Activated gamma-delta T cell treated with Interleukin-2 at 50 U/mL for 16 hours (primary cell): ENCODE data around the gene LRRIQ1.
"Not testable (repeated sequence)": the region's sequence is repeated elsewhere in the genome, so short reads cannot be mapped to it uniquely, and the experiment has no call there.

Experiments used
- DNase-seq: peaks from one replicate; pipeline ENCODE4 v3.0.0-alpha.2; 2020

The LRRIQ1 gene

DNA sequence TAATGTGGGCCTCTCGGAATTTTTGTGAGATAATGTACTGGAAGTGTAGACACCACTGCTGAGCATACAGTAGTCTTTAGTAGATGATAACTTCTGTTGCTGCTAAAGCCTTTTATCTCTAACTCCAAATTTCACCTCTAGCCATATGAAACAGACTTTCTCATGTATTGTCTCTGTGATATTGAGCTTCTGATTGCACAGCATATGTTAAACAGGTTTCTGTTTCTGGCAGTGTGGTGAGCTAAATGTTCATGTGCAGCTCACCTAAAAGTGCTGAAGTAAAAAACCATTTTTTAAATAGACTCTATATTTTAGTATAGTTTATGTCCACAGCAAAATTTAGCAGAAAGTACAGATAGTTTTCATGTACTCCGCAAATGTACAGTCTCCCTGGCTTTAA is 154.6 kb downstream of the LRRIQ1 start:
- no peak for DNase-seq

DNA sequence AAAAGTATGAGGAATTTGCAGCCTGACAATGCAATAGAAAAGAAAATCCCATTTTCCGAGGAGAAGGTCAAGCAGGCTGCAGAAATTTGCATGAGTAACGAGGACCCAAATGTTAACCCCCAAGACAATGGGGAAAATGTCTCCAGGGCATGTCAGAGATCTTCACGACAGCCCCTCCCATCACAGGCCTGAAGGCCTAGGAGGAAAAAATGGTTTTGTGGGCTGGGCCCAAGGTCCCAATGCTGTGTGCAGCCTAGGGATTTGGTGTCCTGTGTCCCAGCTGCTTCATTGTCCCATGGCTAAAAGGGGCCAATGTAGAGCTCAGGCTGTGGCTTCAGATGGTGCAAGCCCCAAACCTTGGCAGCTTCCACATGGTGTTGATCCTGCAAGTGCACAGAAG is 167.7 kb downstream of the LRRIQ1 start:
- DNase-seq = not testable (repeated sequence)

DNA sequence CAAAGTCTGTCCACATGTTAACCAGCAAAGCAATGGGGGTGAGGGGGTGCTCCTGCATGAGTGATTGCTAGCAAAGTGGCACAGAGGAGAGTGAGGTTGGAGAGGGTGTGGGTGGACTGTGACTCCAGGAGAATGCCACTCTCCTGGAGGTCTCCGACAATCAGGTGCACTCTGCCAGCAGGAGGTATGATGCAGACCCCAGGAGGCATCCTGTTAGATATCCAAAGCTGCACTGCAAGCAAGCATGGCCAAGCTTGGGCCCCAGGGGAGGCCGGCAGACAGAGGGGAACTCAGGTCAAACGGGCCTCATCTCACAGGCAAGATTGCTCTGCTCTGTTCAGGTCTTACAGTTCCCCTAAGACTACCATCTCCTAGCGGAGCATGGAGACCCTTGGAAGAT is 170.4 kb downstream of the LRRIQ1 start:
- no peak for DNase-seq

DNA sequence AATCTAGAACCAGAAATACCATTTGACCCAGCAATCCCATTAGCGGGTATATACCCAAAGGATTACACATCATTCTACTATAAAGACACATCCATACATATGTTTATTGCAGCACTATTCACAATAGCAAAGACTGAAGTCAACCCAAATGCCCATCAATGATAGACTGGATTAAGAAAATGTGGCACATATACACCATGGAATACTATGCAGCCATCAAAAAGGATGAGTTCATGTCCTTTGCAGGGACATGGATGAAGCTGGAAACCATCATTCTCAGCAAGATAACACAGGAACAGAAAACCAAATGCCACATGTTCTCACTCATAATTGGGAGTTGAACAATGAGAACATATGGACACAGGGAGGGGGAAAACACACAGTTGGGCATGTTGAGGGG is 188.2 kb downstream of the LRRIQ1 start:
- DNase-seq = not testable (repeated sequence)

DNA sequence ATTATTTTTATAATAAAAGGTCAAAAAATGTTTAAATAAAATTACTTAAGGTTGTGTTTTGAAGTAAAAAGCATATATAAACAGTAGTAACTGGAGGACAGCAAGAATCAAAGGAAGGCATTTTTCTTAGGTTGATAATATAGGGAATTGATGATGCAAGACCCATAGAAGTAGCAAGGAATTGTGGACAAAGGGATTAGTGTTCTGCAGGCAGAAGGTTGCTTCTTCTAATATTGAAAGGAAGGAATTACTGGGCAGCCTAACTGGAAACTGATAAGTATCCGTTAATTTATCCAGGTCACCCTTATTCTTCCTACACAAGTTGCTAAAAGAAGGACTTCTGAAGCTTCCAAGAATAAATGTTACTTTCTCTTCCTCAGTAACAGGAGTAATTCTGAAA is 189.3 kb downstream of the LRRIQ1 start:
- no peak for DNase-seq

DNA sequence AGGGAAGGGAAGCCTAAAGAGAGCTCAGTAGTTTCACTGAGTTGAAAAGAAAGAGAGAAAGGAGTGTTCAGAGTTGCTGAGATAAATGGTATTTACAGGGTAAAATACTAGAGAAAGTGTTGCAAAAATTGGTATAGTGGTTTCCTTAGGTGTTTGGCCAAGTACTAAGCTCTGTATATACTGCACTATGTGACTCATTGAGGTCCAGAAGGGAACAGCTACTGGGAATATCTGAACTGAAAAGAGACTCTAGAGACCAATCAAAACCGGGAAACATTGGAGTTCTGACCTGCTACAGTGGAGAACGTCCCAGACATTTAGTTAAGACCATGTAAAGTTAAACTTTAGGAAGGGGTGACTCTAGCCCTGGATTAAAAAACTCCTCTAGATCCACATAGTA is 201.2 kb downstream of the LRRIQ1 start:
- no peak for DNase-seq

DNA sequence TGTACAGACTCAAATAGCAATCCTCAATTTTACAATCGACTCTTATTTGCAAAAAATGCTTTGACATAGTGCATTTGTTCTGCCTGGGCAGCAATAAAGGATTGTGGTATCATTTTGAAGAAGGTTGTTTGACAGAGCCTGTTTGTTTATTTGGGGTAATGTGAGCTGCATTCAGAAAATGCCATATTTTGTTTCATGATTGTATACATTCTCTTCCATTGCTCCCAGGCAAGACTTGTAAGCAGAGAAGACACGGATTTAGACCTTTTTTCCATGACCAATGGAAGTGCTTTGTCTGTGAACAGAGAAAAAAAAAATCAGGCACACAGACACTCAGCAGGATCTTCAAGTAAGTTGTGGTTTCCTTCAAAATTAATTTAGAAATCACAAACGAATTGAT is 208.4 kb downstream of the LRRIQ1 start:
- no peak for DNase-seq

DNA sequence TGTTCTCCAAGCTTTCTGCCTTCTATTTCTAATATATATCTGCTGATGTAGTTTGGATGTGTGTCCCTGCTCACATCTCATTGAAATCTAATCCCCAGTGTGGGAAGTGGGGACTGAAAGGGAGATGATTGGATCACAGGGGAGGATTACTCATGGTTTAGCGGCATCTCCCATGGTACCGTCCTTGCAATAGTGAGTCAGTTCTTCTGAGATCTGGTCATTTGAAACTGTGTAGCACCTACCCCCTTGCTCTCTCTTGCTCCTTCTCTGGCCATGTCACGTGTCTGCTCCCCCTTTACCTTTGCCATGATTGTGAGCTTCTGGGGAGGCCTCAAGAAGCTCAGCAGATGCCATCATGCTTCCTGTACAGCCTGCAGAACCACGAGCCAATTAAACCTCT is 217.7 kb downstream of the LRRIQ1 start:
- DNase-seq = no peak

DNA sequence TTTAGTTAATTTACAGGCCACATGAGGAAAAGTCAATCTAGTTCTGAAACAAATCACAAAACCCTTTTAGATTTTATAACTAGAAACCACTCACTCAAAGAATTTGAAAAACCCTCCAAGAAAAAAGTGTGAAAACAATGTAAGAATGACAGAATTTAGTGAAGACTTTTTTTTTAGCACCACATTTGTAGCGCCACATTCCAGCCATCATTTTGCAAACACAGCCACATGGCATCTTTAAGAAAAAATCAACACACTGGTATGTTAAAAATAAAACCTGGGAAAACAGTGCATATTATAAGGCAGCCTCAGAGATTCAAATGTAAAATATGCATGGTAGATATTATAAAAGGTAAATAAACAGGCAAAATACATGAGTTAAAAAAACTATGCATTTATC is 221.5 kb downstream of the LRRIQ1 start:
- no peak for DNase-seq

DNA sequence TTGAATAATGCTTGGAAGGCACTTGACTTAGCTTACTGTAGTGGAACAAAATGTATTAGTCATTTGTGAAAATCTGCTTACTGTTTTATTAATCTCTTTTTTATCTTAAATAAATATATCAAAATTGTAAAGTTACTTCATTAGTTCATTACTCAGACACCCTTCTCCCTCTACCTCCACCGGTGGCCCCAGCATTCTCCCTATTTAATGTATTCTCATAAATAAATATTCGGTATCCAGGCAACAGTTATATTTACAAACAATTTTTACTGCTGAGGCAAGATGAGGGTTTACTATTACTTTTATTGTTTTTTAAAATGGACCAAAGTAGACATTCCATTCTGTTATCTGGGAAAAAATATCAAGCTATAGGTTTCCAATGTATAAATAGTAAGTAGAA is 224.3 kb downstream of the LRRIQ1 start:
- no peak for DNase-seq

DNA sequence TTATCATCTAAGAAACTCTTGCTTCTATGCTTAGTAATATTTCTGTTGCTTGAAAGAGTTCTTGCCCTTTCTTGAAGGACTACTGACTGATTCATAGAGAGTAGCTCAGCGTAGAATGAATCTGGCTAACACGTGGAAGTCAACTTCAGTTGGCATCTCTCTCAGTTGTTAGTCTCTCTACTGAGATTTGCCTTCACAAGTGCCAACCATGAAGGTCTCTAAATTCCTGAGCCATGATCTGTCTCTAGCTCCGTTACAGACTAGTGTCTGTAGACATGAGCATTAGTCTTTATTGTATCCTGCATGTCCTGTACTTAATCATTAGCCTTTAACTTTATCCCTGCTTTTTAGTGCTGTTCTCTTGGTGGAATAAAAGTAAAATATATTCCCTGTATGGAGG is 224.7 kb downstream of the LRRIQ1 start:
- no peak for DNase-seq

DNA sequence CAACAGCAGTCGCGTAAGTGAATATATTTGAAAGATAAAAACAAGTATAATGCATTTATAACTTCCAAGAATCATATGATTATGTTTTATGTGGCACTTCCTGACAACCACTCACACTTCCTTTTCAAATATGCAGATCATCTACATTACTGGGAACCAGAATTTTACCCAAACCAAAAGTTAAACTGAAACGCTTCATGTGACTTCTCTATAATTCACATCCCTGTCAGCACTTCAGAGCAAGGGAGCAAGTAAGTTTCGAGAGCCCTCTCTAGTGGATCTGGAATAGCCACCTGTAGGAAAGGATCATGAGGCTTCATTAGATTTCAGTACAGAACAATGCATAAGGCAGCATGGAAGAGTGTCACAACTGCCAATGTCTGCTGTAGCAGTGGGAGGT is 230.2 kb downstream of the LRRIQ1 start:
- no peak for DNase-seq

DNA sequence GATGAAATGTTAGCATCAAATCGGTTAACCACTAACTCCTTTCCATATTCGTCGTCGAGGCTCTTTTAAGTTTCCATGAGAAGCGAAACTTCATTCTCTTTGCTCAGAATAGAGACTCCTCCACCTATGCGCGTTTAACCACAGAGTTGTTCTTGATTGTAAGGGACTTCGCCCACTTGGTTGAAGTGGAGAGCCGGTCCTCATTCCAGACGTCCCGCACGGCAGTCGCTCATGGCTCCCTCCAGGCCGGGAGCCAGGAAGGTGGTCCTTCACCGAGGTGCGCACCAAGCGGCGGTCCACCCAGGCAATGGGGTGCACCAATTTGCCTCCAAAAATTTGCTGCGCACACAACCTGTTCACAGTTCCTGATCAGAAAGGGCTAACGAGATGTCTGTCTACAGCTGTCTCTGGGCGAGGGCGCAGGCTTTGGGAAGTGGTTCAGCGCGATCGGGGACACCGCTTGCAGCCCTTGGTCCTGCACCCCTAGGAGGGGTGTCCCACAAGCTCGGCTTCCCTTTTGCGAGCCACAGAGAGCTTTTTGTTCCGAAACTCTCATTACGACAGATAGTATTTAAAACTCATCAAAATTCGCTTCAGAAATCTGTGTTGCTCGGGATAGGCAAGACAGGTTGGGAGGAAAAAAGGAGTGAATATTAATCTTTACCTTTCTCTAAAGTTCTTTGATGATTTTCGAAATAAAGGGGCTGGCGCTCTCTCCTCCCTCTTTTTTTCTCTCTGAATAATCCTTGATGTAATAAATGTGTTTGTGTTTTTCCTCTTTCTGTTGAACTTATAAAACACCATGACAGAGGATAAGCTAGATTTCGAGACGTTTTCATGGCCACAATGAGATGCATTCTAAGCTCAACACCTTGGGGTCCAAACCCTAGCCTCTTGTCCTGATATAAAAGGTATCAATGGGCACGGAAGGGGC is 237.5 kb downstream of the LRRIQ1 start:
- DNase-seq = no peak

DNA sequence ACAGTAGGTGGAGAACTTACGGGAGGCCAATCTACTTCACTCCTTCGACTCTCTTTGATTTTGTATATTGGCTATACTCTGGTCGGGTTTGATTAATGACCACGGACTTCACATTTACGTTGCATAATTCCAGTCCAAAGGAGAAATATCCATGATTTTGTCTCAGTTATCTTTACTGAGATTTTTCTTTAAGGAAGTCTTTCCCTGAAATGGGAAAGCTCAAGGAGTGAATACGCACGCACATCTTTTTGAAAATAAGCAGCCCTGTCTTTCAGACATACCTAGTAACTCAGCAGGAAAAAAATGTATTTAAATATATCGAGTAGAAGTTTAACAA is 238.1 kb downstream of the LRRIQ1 start:
- DNase-seq = no peak

DNA sequence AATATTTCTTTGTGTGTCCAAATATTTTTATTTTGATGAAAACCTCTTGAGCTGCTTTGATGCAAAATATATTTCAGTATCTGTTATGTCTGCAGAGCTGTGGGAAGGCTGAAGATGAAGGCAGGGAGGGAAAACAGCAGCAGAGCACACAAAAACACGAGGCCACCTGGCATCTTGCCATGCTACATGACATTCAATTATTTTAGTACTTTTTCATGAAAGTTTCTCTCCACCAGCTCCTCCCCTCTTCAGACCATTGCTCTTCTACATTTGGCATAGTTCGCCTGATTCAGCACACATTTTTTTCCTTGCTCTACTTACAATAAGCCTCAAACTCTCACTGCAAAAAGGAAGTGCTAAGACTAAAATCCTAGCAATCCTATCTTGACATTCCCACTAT is 239.2 kb downstream of the LRRIQ1 start:
- DNase-seq = no peak

DNA sequence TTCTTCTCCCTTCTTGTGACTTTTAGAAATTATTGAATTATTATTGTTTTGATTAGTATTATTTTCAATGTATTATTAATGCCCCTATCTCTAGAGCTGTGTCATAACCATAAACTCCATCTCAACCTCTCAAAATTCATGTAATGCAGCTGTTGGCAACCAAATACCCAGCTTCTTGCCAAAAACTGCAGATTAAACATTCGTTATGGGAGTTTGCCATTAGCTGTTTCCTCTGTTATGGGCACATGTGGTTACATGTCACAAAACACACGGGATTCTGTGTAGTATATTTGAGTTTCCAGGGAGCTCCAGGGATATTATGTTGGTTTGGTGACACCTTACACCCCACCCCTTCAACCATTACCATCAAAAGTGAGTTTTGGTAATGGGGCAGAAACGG is 241.0 kb downstream of the LRRIQ1 start:
- no peak for DNase-seq

DNA sequence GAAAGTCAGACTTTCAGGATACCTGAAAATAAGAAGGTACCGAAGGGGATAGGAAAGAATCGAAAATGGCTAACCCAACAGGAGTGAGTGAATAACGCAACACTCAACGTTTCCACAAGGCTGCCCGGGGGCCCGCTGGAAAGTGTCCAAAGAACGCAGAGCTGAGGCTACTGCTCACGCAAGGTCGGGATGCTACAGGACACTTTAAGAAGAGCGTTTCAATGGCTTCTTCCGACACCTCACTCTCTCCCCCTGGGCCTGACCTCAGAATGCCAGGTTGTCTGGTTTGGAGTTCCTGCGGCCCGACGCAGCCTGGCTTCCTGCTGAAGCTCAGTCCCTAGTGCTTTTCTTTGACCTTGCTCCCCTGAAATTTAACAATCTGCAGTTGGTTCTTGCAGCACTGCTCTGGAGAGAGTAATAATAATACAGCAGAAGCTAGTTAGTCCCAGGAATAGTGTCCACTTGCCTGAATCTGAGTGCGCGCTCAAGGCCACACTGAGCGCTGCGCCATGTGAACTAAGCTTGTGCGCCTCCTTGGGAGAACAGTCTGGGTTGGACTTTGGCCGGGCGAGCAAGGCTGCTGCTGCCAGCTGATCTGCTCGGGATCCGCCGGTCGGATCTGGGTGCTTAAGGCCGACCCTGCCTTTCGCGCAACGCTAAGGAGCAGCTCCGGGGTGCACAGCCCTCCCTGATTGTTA is 241.9 kb downstream of the LRRIQ1 start:
- no peak for DNase-seq

DNA sequence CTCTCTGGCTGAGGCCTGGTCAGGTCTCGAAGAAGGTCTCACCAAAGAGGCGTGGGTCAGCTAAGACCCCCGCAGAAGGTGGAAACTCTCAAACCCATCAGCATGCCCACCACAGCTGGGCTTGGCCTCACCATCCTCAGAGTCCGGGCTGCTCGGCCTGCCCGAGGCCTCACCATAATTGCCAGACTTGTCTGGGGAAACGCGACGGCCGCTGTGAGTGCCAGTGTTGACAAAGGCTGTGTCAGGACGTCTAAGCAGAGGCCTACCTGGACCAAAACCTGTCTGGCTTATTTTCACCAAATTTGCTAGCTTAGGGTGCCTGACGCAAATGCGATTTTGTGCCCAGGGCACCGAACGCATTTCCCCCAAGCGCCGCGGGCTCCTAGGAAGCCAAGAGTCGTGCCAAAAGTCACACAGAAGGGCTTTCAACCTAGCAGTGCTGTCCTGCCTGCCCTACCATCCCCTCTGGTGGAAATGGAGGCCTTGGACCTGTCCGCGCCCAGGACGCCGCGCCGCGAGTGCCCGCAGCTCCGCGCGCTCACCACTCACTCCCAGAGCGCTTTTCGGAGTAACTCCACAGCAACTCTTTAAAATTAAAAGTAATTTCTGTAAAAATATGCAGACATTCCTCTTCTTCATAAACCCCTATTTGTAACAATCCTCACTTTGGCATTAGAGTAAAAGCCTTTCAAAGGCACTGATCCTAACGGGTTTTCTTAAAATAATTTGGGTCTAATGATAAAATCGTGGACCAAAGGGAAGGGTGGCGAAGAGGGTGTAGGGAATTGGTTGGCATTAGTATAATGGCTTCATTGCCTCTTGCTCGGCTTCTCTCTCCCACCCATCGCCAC is 242.7 kb downstream of the LRRIQ1 start:
- no peak for DNase-seq

DNA sequence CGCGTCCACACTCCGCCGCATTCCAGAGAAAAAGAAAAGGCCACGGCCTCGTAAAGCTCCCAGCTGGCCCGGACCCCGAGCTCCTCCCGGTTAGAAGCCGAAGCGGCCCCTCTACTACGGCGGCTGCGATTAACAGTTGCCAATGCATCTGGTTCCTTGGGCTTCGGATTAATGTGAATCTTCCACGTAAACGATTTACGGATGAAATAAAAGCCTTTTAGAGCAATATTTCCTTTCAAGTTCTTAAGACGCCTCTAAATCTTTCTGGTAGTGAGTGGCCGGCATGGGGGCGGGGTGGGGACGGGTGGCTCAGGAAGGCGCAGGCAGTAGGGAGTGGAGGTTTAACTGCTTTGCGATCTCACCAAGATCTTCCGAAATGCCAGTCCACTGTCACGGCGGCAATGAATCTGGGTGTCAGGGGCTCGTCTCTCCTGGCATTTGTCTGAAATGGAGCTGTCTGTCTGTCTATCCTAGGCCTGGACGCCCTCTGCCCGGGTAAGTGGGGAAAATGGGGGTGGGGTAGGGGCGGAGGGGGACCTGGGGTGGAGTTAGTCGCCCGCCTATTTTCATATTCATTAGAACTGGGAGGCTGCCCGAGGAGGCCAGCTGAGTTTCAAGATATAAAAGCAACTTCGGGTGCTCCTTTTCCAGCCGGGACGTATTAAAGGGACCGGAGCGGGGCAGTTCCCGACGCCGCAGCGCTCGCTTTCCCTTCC is 243.5 kb downstream of the LRRIQ1 start:
- no peak for DNase-seq

DNA sequence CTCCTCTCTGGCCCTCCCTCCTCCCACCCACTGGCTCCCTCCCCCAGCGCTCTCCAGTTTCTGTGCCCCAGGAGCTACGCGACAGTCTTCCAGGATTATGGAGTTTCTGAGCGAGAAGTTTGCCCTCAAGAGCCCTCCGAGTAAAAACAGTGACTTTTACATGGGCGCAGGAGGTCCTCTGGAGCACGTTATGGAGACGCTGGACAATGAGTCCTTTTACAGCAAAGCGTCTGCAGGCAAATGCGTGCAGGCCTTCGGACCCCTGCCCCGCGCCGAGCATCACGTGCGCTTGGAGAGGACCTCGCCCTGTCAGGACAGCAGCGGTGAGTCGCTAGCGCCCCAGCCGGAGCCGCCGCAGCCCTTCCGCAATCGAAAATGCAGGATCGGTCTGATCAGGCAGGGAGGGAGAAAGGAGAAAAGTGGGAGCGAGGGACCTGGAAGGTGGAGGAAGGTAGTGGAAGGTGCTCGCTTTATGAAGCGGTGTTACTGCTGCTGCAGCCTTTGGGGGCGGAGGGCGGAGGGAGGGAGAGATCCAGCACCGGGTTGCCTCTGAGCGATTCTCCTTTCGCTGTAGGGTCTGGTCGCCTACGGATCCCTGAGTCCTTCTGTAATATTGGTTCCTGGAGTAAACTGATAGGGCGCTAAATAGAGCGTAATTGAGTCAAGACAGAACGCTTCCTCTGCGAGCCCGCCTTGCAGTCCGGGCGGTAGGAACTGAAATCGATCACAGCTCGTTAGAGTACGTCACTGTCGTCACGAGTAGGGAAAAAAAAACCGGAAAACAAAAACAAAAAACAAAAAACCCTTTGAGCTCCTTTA is 244.2 kb downstream of the LRRIQ1 start, which contains the start of gene ALX1:
Gene ALX1, plus strand, starts transcription at position 56 of the 819 bp plus-strand sequence. Its CDS starts 42 bp downstream, at position 98.
- no peak for DNase-seq

DNA sequence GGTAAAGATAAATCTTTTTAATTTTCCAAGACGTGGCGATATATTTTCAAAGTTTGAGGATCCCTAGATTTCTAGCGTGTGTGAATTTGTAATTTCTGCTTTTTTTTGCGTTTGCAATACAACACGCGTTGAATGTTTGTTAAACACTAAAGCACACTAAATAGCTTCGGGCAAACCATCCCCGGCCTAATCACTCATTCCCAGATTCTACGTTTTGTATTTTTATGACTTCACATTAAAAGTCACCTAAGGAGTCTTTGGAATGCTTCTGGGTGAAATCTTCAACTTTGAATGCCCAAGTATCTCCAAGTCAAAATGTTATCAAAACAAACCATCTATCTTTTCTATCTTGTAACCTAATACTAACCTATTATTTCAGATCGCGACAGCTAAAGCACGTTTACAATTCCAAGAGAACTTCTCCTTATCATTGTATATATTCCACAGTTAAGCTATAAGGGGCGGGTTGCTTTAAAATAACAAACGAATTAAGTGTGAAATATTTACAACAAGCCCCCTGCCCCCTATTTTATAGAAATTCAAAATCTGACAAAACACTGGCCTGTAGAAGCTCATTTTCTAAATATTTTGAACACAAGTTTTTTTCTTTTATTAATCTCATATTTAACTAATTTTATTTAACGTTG is 245.0 kb downstream of the LRRIQ1 start:
- DNase-seq = no peak
